ENCODE data around the gene ZNF221. TPM values are rescaled to one million over a fixed set of nuclear protein-coding genes. Genes with fewer than 3 reads are reported as not detected.

Gene ZNF221
- total RNA-seq, 4 donors from 2014 or later, result 3.5 to 7.1 (median 5.2) TPM

DNA sequence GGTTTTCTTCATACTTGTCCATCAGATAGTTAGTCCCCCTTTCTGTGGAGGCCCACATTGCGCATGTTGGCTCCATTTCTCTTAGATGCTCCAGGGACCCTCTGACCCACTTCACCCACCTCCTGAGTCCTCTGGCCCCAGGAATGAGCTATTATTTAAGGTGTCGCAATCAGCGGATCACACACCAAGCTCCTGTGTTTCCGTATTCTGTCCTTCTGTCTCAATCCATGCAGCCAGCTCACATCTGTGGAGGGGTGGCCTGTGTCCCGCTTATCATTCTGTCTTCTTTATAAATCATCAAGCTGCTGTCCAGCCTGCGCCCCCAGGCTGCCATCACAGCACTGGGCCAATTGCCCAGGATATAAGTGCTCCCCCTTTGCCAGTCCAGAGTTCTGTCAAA is 56.4 kb downstream of the ZNF221 start:
- Histone ChIP-seq H3K27me3 (no peaks in the 10 kb centered on the region), H3K4me3 (no peak overlapping the region), H3K4me1 (peaks cover 8 to 13% (median 11%) of the 10 kb centered on the region in 4 donors), H3K36me3 (peaks cover 54 to 65% (median 59%) of the 10 kb centered on the region in 4 donors), H3K27ac (replicated peaks in 1 of 4) (no peak overlapping the region), H3K9me3 (peaks cover 11 to 68% (median 58%) of the 10 kb centered on the region in 4 donors)
- TF ChIP-seq POLR2A (IDR thresholded peaks at IDR 0.05; ENCODE audit: low read depth), result no peak
- TF ChIP-seq, protein P1, sequence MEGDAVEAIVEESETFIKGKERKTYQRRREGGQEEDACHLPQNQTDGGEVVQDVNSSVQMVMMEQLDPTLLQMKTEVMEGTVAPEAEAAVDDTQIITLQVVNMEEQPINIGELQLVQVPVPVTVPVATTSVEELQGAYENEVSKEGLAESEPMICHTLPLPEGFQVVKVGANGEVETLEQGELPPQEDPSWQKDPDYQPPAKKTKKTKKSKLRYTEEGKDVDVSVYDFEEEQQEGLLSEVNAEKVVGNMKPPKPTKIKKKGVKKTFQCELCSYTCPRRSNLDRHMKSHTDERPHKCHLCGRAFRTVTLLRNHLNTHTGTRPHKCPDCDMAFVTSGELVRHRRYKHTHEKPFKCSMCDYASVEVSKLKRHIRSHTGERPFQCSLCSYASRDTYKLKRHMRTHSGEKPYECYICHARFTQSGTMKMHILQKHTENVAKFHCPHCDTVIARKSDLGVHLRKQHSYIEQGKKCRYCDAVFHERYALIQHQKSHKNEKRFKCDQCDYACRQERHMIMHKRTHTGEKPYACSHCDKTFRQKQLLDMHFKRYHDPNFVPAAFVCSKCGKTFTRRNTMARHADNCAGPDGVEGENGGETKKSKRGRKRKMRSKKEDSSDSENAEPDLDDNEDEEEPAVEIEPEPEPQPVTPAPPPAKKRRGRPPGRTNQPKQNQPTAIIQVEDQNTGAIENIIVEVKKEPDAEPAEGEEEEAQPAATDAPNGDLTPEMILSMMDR (IDR thresholded peaks at IDR 0.05), result no peak
- TF ChIP-seq POLR2AphosphoS5 (IDR thresholded peaks at IDR 0.05), result no peak
- no peak for TF ChIP-seq EP300 (IDR thresholded peaks at IDR 0.05)
- intact Hi-C loops (cut with DNase I), result loop anchor here (10.0 kb wide), 2 partner anchors 47 to 297 kb away; partner anchors contain the start of genes ZNF223 and ZNF235
- peak; percentile 68 for DNase-seq (ENCODE audit: extremely low spot score)
- WGBS, result 95% methylated on average over 6 of the region's 6 CpGs

DNA sequence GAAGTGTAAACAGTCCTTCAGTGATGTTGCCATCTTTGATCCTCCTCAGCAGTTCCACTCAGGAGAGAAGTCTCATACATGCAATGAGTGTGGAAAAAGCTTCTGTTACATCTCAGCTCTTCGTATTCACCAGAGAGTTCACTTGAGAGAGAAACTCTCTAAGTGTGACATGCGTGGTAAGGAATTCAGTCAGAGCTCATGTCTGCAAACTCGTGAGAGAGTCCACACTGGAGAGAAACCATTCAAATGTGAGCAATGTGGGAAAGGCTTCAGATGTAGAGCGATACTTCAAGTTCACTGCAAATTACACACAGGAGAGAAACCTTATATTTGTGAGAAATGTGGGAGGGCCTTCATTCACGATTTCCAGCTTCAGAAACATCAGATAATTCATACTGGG is 59.4 kb downstream of the ZNF221 start:
- WGBS, result 98% methylated on average over 5 of the region's 5 CpGs
- Histone ChIP-seq H3K27ac (replicated peaks in 1 of 4) (no peak overlapping the region), H3K4me1 (no peaks in the 10 kb centered on the region), H3K9me3 (peaks cover 11 to 95% (median 69%) of the 10 kb centered on the region in 4 donors), H3K4me3 (no peak overlapping the region), H3K36me3 (peaks cover 54 to 72% (median 62%) of the 10 kb centered on the region in 4 donors), H3K27me3 (no peaks in the 10 kb centered on the region)
- intact Hi-C loops (cut with DNase I), result no loop called here
- TF ChIP-seq, protein P1 (IDR thresholded peaks at IDR 0.05), result no peak
- TF ChIP-seq EP300 (IDR thresholded peaks at IDR 0.05) (no peak), POLR2AphosphoS5 (IDR thresholded peaks at IDR 0.05) (no peak), POLR2A (IDR thresholded peaks at IDR 0.05; ENCODE audit: low read depth) (no peak)
- DNase-seq (ENCODE audit: extremely low spot score), result no peak

Small RNAs within 50 kb of the gene (small RNA-seq; reads per million reads assigned to genes)
- 0 reads per million in 3 donors for gene AC006213.5

Other genes starting within 250 kb of the ZNF221 start
- gene IRGC, start 235.2 kb upstream of the ZNF221 start, total RNA-seq, result not detected
- 10 to 100 TPM in 3 of 4 donors, 1 to 10 TPM in 1; 7.5 to 25.6 (median 22.3) TPM for gene SMG9, start 196.3 kb upstream of the ZNF221 start, total RNA-seq
- 1 to 10 TPM; 1.7 to 6.7 (median 1.9) TPM for gene KCNN4, start 170.3 kb upstream of the ZNF221 start, total RNA-seq
- gene LYPD5, start 148.8 kb upstream of the ZNF221 start, total RNA-seq, result 10 to 100 TPM in 1 of 4 donors, 1 to 10 TPM in 3; 2.8 to 12.0 (median 8.2) TPM
- 10 to 100 TPM in 1 of 4 donors, 1 to 10 TPM in 3; 6.4 to 11.5 (median 7.5) TPM for gene ZNF283, start 123.9 kb upstream of the ZNF221 start, total RNA-seq
- 1 to 10 TPM; 1.4 to 5.0 (median 3.5) TPM for gene ZNF404, start 67.3 kb upstream of the ZNF221 start, total RNA-seq
- 10 to 100 TPM; 10.1 to 13.1 (median 12.5) TPM for gene ZNF45, start 15.9 kb upstream of the ZNF221 start, total RNA-seq
- 1 to 10 TPM; 5.3 to 6.2 (median 5.9) TPM for gene ZNF155, start 33.0 kb downstream of the ZNF221 start, total RNA-seq
- 1 to 10 TPM; 2.7 to 7.5 (median 3.5) TPM for gene ZNF230, start 51.7 kb downstream of the ZNF221 start, total RNA-seq
- 1 to 10 TPM; 1.2 to 3.8 (median 2.3) TPM for gene ZNF222, start 74.2 kb downstream of the ZNF221 start, total RNA-seq
- 1 to 10 TPM in 3 of 4 donors, under 1 TPM in 1; 0.83 to 2.6 (median 2.5) TPM for gene ZNF223, start 100.8 kb downstream of the ZNF221 start, total RNA-seq
- 1 to 10 TPM; 1.3 to 2.9 (median 2.5) TPM for gene ZNF284, start 120.9 kb downstream of the ZNF221 start, total RNA-seq
- 10 to 100 TPM; 12.4 to 28.7 (median 16.2) TPM for gene ZNF224, start 143.1 kb downstream of the ZNF221 start, total RNA-seq
- 1 to 10 TPM; 3.3 to 6.2 (median 3.9) TPM for gene ZNF225, start 162.2 kb downstream of the ZNF221 start, total RNA-seq
- 1 to 10 TPM; 5.4 to 7.0 (median 5.7) TPM for gene ZNF234, start 190.3 kb downstream of the ZNF221 start, total RNA-seq
- gene ZNF226, start 213.9 kb downstream of the ZNF221 start, total RNA-seq, result 10 to 100 TPM; 12.9 to 14.4 (median 13.2) TPM